ENCODE results near the gene DDHD1.
"Not testable (repeated sequence)": the region's sequence is repeated elsewhere in the genome, so short reads cannot be mapped to it uniquely, and the experiment has no call there.

The DDHD1 gene

DNA sequence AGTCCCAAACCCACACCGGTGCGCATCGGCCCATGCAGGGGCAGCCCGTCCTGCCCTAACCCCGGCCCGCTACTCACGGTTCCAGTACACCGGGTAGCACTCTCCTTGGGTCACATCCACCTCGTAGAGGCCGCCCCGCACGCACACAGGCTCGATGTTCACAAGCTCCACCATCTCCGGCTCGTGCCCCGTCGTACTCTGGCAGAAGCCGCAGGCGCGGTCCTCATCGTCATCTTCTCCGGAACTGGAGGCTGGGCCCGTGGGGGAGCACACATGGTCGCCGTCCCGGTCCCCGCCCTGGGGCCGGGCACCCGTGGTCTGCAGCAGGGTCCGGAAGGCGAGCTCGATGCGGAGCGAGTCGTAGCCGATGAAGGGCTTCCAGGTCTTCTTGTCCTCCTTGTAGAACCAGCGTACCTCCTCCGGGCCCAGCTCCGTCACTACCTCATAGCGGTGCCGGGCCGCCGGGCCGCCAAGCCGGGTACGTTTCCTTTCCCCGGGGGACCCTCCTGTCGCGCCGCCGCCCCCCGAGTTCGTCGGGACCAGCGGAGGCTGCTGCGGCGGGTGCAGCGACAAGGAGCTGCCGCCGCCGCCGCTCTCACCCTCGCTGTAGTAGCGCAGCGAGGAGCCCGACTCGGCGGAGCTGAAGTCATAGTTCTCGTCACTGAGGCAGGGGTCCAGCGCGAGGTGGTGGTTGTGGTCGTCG, 788 bp downstream of the DDHD1 start:
- peak; percentile 28 for FAIRE-seq
- peak; percentile 43 for DNase-seq (ENCODE audit: insufficient read length, low spot score)

DNA sequence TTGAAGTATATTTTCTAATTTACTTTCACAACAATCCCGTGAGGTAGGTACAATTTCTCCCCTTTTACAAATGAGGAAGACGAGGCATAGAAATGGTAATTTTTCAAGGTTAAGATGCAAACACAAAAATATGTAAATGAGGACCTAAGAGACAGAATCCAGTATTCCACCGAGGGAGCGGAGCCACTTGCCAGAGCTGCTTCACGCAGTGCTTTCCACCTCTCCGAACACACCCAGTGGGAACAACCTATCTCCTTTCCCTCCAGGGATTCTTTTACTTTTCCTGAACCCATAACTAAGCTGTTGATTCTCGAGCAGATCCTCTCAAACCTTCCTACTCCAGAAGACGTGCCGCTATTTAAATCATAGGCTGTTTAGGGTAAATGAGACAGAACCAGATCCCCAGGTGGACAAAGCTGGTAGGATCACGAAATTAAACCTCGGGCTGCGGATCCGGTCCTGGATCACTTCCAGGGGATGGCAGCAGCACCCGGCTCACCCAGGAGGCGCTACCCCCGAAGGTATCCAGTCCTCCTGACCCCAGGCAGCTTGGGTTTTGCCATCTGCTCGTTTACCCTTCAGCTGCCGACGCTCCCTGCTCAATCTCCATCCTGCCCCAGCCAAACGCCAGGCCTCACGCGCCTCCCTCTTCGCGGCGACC, 1.5 kb downstream of the DDHD1 start:
- DNase-seq (ENCODE audit: insufficient read length, low spot score) (peak; percentile 78), FAIRE-seq (peak; percentile 81)

DNA sequence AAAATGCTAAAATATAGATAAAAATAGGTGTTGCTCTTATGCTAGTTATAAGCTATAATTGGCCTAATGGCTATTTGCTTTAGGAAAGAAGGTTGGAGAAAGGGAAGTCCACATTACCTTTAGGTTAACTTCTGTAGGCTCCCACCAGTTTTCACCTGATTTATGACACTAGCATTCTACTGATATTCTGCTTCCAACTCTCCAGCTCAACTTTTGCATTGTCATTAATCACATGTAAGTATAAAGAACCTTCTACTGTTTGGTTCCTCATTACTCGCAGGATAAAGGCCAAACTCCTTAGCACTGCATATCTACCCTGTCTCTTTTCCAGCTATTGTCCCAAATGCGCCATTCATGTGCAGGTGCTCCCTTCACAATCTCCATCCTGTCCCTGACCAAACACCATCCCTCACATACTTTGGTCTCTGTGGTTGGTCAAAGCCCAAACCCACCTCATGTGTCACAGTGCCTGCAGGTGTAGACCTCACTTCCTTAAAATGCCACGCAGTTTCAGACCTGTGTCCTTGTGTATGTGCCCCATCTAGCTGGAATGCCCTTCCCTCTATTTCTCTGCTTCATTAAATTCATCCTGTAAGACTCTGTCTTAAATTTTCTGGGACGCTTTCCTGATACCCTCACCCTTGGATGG, 3.3 kb downstream of the DDHD1 start:
- DNase-seq (ENCODE audit: insufficient read length, low spot score) (no peak), FAIRE-seq (peak; percentile 20)

DNA sequence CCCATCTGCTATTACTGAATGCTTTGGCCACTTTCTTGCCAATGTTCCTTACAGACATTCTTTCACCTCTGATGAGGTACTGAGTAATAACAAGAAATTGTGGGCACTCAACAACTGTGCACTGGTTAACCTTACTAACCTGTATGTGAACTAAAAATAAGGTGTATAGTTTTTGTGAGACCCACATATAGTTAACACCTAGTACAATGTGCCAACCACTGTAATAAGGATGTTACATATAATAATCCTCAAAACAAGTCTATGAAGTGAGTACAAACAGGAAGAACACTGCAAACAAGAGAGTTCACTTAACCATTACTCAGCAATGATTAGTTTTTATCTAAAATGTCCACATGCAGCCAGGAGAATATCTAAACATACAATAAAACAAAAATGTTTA, 4.5 kb downstream of the DDHD1 start:
- peak; percentile 81 for FAIRE-seq
- no peak for DNase-seq (ENCODE audit: insufficient read length, low spot score)

DNA sequence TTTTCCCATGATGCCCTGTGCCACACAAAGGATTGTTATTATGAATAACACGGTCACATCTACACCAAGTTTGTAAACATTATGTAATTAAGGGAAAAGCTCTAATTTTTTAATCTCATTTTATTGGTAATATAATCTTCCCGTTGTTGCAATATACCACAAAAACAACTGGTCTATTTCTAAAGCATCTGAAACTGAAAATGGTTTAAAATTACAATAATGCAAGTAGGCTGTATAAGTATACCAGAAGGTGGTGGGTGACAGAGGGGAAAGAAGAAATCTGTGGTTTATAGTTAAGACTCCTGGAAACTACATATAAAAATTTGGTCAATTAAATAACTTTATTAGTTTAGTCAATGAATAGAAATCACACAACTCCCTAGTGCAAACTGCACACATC, 5.2 kb downstream of the DDHD1 start:
- FAIRE-seq, result no peak
- DNase-seq (ENCODE audit: insufficient read length, low spot score), result no peak

DNA sequence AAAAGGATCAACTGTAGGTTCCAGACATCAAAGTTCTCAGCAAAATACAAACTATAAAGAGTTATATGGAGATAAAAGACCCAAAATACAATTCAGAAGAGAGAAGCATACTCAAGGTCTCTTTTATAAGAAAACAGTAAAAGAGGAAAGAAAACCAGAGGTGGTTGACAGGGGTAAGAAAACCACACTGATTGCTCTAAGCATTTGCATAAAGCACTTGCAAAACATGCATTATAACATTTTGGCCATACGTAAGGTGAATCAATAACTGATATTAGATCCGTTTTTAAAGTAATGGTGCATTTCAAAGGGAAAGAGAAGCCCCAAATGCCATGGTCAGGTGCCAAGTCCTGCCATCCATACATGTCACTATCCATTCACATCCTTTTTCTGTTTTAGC, 5.9 kb downstream of the DDHD1 start:
- no peak for FAIRE-seq
- DNase-seq (ENCODE audit: insufficient read length, low spot score), result no peak

DNA sequence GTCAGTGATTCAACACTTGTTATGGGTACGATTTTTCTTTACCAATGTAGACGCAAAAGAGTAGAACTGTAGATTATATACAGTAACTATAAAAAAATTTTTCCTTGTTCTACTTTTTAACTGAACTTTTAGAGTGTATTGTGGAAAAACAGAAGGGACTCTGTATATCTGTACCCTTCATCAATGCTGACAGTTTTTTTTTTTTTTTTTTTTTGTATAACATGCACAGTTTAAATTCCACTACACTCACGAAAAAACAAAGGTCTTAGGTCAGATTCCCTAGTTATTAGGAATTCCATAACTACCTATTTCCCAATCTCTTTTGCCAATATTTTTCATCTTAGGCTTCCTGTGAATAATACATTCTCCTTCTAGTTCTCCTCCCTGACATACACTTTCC, 6.4 kb downstream of the DDHD1 start:
- FAIRE-seq, result no peak
- no peak for DNase-seq (ENCODE audit: insufficient read length, low spot score)

DNA sequence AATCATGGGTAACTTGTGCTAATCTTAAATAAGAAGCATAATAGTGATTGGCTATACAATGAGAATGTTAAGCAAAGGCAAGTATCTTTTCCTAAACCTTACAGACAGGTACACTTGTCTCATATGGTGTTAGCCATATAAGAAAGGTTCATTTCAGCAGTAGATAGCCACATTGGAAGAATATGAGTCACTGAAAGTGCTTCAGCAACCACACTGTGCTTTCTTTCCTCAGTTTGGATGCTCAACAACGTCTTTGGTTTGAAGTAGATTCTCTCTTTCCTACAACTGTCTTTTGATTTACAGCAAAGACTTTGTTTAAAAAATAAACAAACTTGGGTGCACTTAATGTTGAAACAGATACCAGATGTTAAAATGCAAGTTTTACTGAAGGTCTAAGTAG, 8.9 kb downstream of the DDHD1 start:
- no peak for FAIRE-seq

DNA sequence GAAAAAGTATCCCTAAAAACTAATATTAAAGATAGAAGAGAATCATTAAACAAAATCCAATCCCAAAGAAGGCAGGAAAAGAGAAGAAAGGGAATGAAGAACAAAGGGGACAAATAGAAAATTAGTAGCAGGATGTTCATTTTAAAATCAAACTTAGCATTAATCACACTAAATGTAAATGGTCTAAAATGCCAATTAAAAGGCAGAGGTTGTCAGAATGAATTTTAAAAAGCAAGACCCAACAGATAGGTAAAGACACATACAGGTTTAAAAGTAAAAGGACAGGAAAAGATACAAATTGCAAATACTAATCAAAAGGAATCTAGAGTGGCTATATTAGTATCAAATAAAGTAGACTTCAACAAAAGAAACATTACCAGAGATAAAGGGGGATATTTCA, 12.5 kb downstream of the DDHD1 start:
- no peak for FAIRE-seq

More for the DNA sequence above, 8.9 kb downstream of the DDHD1 start:
- DNase-seq (ENCODE audit: insufficient read length, low spot score), result no peak

DNA sequence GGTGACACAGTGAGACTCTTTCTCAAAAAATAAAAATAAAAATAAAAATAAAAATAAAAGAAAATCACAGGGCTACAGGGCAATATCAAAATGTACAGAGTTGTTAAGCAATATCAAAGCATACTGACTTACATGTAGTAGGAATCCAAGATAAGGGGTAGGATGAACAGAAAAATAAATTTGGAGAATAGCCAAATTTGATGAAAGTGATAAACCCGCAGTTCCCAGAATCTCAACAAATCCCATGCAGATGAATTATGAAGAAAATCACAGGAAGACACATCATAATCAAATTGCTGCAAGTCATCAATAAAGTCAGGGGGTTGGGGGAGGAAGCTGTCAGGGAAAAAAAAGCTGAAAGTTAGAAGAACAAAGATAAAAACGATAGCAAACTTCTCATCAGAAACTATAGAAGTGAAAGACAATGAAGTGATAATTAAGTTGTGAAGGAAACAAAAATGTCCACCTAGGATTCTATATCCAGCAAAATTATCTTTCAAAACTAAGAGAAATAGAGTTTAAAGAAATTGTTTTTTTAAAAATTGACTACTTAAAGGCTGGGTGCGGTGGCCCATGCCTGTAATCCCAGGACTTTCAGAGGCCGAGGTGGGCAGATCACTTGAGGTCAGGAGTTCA, 15.4 kb downstream of the DDHD1 start:
- DNase-seq (ENCODE audit: insufficient read length, low spot score) (no peak), FAIRE-seq (no peak)

More for the DNA sequence above, 12.5 kb downstream of the DDHD1 start:
- no peak for DNase-seq (ENCODE audit: insufficient read length, low spot score)

DNA sequence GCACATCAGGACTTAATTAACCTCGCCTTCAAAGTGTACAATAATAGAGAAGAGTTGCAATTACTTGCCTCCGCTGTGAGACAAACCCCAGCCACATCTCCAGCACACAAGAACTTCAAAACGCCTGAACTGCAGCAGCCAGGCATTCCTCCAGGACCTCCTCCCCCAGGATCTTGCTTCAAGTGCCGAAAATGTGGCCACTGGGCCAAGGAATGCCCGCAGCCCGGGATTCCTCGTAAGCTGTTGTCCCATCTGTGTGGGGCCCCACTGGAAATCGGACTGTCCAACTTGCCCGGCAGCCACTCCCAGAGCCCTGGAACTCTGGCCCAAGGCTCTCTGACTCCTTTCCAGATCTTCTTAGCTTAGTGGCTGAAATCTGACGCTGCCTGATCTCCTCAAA, 22.6 kb downstream of the DDHD1 start:
- not testable (repeated sequence) for DNase-seq (ENCODE audit: insufficient read length, low spot score); FAIRE-seq

DNA sequence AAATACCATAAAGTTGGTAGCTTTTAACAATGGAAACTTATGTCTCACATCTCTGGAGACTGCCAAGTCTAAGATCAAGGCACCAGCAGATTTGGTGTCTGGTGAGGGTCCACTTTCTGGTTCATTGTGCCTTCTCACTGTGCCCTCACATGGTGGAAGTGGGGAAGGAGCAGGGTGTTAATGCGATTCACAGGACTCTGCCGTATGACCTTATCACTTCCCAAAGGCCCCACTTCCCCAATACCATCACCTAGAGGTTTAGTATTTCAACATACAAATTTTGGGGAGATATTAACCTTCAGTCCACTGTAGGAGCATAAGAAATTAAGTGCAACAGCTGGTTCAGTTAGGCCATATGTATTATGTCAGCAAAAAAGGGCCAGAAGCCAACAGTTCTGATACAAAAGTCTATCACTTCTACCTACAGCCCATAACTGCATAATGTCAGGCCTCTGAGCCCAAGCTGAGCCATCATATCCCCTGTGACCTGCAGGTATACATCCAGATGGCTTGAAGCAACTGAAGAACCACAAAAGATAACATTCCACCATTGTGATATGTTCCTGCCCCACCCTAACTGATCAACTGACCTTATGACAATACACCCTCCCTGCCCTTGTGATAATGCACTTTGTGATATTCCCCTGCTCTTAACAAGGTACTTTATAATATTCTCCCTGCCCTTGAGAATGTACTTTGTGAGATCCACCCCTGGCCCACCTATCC, 24.7 kb downstream of the DDHD1 start:
- FAIRE-seq (no peak), DNase-seq (ENCODE audit: insufficient read length, low spot score) (no peak)

DNA sequence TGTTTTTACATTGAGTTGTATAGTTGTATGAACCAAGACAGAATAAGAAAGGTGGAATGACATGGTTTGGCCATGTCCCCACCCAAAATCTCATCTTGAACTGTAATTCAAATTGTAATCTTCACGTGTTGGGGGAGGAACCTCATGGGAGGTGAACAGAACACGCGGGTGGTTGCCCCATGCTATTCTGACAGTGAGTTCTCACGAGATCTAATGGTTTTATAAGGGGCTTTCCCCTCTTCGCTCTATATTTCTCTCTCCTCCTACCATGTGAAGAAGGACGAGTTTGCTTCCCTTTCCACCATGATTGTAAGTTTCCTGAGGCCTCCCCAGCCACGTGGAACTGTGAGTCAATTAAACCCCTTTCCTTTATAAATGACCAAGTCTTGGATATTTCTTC, 25.3 kb downstream of the DDHD1 start:
- DNase-seq (ENCODE audit: insufficient read length, low spot score), result no peak
- no peak for FAIRE-seq

DNA sequence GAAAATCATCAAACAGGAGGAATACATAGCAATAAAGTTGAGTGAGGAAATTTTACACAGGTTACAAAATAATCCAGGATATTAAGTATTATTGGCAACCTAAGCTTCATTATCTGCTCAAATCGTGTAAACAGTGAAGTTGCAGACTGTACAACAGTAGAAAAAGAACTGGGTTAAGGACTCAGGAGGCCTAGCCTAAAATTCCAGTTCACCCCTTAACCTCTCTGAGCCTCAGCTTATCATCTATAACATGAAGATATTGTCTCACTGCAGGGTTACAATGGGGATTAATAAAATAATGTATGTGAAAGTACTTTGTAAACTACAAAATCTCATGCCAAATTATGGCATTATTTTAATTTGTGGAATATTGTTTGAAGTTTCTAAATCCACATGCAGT, 26.0 kb downstream of the DDHD1 start:
- no peak for DNase-seq (ENCODE audit: insufficient read length, low spot score)
- FAIRE-seq, result no peak

DNA sequence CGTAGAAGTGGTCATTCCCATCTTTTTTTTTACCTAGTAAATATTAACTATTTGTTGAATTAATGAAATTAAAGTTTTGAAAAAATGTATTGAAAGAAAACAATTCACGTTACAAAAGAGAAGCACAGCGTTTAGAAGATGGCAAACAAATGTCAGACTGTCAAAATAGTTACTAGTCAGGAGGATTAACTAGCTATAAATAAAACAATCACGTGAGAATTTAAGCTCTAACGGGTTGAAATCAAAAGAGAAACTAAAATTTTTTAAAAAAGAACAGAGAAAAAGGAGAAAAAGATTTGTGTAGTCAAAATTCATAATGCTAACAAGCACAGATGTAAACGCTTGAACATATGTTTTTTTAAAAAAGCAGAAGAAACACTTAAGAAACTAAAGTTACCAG, 26.4 kb downstream of the DDHD1 start:
- FAIRE-seq, result no peak

DNA sequence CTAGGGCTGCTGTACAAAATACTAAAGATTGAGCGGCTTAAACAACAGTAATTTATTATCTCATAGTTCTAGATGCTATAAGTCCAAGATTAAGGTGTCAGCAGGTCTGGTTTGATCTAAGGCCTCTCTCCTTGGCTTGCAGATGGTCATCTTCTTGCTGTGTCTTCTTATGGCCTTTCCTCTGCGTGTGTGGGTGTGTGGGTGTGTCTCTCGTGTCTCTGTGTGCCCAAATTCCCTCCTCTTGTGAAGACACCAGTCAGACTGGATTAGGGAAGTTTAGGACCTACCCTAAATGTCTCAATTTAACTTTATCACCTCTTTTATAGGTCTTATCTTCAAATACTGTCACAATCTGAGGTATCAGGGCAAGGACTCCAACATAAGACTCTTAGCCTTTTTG, 28.3 kb downstream of the DDHD1 start:
- no peak for DNase-seq (ENCODE audit: insufficient read length, low spot score)
- FAIRE-seq, result no peak

More for the DNA sequence above, 26.4 kb downstream of the DDHD1 start:
- no peak for DNase-seq (ENCODE audit: insufficient read length, low spot score)

DNA sequence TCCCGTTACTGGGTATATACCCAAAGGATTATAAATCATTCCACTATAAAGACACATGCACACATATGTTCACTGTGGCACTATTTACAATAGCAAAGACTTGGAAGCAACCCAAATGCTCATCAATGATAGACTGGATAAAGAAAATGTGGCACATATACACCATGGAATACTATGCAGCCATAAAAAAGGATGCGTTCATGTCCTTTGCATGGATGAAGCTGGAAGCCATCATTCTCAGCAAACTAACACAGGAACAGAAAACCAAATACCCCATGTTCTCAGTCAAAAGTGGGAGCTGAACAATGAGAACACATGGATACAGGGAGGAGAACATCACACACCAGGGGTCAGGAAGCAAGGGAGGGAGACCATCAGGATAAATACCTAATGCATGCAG, 31.7 kb downstream of the DDHD1 start:
- not testable (repeated sequence) for FAIRE-seq; DNase-seq (ENCODE audit: insufficient read length, low spot score)

DNA sequence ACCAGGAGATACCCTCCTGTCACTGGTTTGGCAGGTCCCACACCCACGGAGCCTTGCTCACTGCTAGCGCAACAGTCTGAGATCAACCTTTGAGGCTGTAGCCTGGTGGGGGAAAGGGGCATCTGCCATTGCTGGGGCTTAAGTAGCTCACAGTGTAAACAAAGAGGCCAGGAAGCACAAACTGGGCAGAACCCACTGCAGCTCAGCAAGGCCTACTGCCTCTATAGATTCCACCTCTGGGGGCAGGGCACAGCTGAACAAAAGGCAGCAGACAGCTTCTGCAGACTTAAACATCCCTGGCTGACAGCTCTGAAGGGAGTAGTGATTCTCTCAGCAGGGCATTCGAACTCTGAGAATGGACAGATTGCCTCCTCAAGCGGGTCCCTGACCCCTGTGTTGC, 35.6 kb downstream of the DDHD1 start:
- not testable (repeated sequence) for DNase-seq (ENCODE audit: insufficient read length, low spot score); FAIRE-seq

DNA sequence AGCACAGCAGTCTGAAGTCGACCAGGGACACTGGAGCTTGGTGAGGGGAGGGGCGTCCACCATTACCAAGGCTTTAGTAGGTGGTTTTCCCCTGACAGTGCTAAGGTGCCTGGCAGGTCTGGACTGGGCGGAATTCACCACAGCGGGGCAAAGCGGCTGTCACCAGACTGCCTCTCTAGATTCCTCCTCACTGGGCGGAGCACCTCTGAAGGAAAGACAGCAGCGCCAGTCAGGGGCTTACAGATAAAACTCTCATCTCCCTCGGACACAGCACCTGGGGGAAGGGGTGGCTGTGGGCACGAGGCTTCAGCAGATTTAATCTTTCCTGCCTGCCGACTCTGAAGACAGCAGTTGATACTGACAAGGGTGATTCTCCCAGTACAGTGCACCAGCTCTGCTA, 39.1 kb downstream of the DDHD1 start:
- no peak for DNase-seq (ENCODE audit: insufficient read length, low spot score)
- no peak for FAIRE-seq

DNA sequence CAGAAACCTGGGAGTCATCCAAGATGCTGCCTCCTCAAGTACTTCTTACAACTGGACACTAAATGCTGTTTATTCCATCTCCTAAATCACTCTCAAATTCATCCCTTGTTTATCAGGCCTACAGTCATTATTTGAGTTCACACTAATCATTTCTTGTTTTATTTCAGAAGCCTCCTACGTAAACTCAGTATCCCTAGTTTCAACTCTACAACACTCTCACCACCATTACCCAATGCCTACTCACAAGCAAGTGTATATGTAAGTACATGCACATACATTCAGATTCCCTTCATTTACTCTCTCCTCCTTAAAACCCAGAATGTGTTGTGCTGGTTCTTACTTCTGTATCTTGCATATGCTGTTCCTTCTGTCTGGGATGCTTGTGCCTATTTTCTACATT, 43.0 kb downstream of the DDHD1 start:
- peak; percentile 31 for FAIRE-seq

More for the DNA sequence above, 43.0 kb downstream of the DDHD1 start:
- DNase-seq (ENCODE audit: insufficient read length, low spot score), result no peak
